Kidney (tissue), 14 donors: ENCODE results near the gene PIGP. TPM values are rescaled to one million over a fixed set of nuclear protein-coding genes. Genes with fewer than 3 reads are reported as not detected.
"Not testable (repeated sequence)": the region's sequence is repeated elsewhere in the genome, so short reads cannot be mapped to it uniquely, and the experiment has no call there.

Source experiments
- DNase-seq, 5 donors: peaks; one replicate each; pipeline ENCODE4 v3.0.0-alpha.2; 2013 to 2020
- FAIRE-seq: peaks from 2 replicates; lab custom pipeline; 2012; peaks lifted over from hg19 to GRCh38; lab: Jason Lieb, UNC
- H3K27ac ChIP-seq, 2 donors: one replicate each; pipeline ENCODE4 v1.7.0; 2013; ENCODE audit warnings: low read depth in 2 of 2, low read length in 2 of 2, inconsistent platforms in 1 of 2
- H3K27me3 ChIP-seq: one replicate; pipeline ENCODE4 v1.7.1; 2013; ENCODE audit warnings: low read length, inconsistent platforms; ENCODE audit not compliant: control insufficient read depth, insufficient read depth
- H3K36me3 ChIP-seq, 3 donors: one replicate each; pipeline versions ENCODE4 v1.7.0 to v1.7.1; 2013; ENCODE audit warnings: low read length in 3 of 3, control low read depth in 1 of 3, inconsistent platforms in 1 of 3; ENCODE audit not compliant: insufficient read depth in 3 of 3, control insufficient read depth in 2 of 3
- H3K4me1 ChIP-seq, 3 donors: one replicate each; pipeline versions ENCODE4 v1.7.0 to v1.7.1; 2013; ENCODE audit warnings: low read length in 3 of 3, inconsistent platforms in 1 of 3, low read depth in 1 of 3; ENCODE audit not compliant: control insufficient read depth in 2 of 3, insufficient read depth in 2 of 3
- H3K4me3 ChIP-seq, 3 donors: one replicate each; pipeline versions ENCODE4 v1.7.0 to v1.8.1; 2013; ENCODE audit warnings: low read length in 3 of 3, control low read depth in 1 of 3, inconsistent platforms in 1 of 3
- H3K9ac ChIP-seq, 3 donors: one replicate each; pipeline versions ENCODE4 v1.7.0 to v1.7.1; 2013; ENCODE audit warnings: low read length in 3 of 3, control low read depth in 1 of 3, inconsistent platforms in 1 of 3
- H3K9me3 ChIP-seq, 3 donors: one replicate each; pipeline versions ENCODE4 v1.7.0 to v1.7.1; 2013; ENCODE audit warnings: low read length in 3 of 3, control low read depth in 1 of 3, inconsistent platforms in 1 of 3; ENCODE audit not compliant: control insufficient read depth in 2 of 3, insufficient read depth in 1 of 3
- CTCF ChIP-seq: IDR thresholded peaks from 3 replicates; pipeline ENCODE4 v1.5.1; 2012; ENCODE audit warnings: mild to moderate bottlenecking, moderate library complexity, borderline replicate concordance; ENCODE audit not compliant: insufficient read depth; ENCODE audit errors: extremely low read depth
- intact Hi-C: fragments of 100-400 bp; cut with DNase I; formaldehyde crosslinking; loops from one replicate; pipeline ENCODE4 v1.11.1; 2022
- polyA plus RNA-seq: library from polyadenylated mRNA; stranded (reverse); fragments of 350-450 nt; fragmentation: Illumina TruSeq; extraction: RNeasy Lipid Tissue Mini Kit (QIAGEN cat#74804); gene quantifications from one replicate; pipeline ENCODE4 v1.2.3, GENCODE V29; 2014; ENCODE audit warnings: low read depth, low replicate concordance; ENCODE audit not compliant: insufficient read depth
- total RNA-seq: library from RNA; stranded (reverse); fragmentation: NEBNext Ultra II Directional; extraction: Animal tissue kit (Norgen Biotek cat#: 25700); gene quantifications from one replicate; pipeline ENCODE4 v1.2.1, GENCODE V29; 2021
- donor health status: control.
- donor health status: control.
- donor health status: control.
- donor health status: control.
- donor health status: control.
- donor health status: DM: yes; HTN: yes; CAD: no.
- donor health status: Normal renal cell carcinoma (clear cell type).

PIGP gene
- total and polyA plus RNA-seq, 2 donors from 2014 or later = 23.7 to 49.2 TPM

- Histone ChIP-seq H3K9ac (no peak overlapping the region), H3K36me3 (no peaks in the 10 kb centered on the region), H3K4me3 (no peak overlapping the region), H3K27me3 (no peaks in the 10 kb centered on the region), H3K4me1 (peaks cover 0 to 3% (median 0%) of the 10 kb centered on the region in 3 donors), H3K27ac (no peak overlapping the region), H3K9me3 (no peaks in the 10 kb centered on the region)
- intact Hi-C loops = no loop called here
- TF ChIP-seq CTCF = no peak
- FAIRE-seq (no peak), DNase-seq (no peak)
Observed at GRCh38 chr21:37055271-37055855, 17.5 kb downstream of the PIGP start.

- H3K4me1 ChIP-seq, intact Hi-C loops, H3K9me3 ChIP-seq, DNase-seq, H3K4me3 ChIP-seq, H3K27me3 ChIP-seq, H3K36me3 ChIP-seq, H3K9ac ChIP-seq, FAIRE-seq, H3K27ac ChIP-seq: not testable (repeated sequence)
Observed at GRCh38 chr21:37049741-37050140, 23.1 kb downstream of the PIGP start.

GRCh38 chr21:37047079-37047478, 25.8 kb downstream of the PIGP start:
- no peak overlapping the region for H3K9ac ChIP-seq
- FAIRE-seq = no peak
- H3K27me3 ChIP-seq = no peaks in the 10 kb centered on the region
- H3K36me3 ChIP-seq = no peaks in the 10 kb centered on the region
- H3K9me3 ChIP-seq = no peaks in the 10 kb centered on the region
- DNase-seq = no peak
- H3K4me1 ChIP-seq = no peaks in the 10 kb centered on the region
- TF ChIP-seq CTCF = no peak
- intact Hi-C loops = no loop called here
- H3K27ac ChIP-seq = no peak overlapping the region
- H3K4me3 ChIP-seq = no peak overlapping the region

GRCh38 chr21:37045556-37045955, 27.3 kb downstream of the PIGP start:
- Histone ChIP-seq H3K27ac (no peak overlapping the region), H3K4me3 (no peak overlapping the region), H3K9me3 (no peaks in the 10 kb centered on the region), H3K9ac (no peak overlapping the region), H3K4me1 (no peaks in the 10 kb centered on the region), H3K27me3 (no peaks in the 10 kb centered on the region), H3K36me3 (no peaks in the 10 kb centered on the region)
- intact Hi-C loops = no loop called here
- DNase-seq = no peak
- TF ChIP-seq CTCF = no peak
- no peak for FAIRE-seq
